OCI-LY1 (cell line): ENCODE data around the gene ACSS1.

Source experiments
- H2AFZ ChIP-seq: fragments of 200-600 bp; sonication (generic), shearing (Covaris generic); 2 replicates; pipeline ENCODE4 v1.6.0; 2014; ENCODE audit warnings: antibody characterized with exemption, mild to moderate bottlenecking, low read length
- H3F3A ChIP-seq: fragments of 200-600 bp; sonication (generic), shearing (Covaris generic); 2 replicates; pipeline ENCODE4 v1.6.0; 2014; ENCODE audit warnings: mild to moderate bottlenecking, antibody characterized with exemption, low read length, moderate library complexity; ENCODE audit not compliant: insufficient read depth
- H3K27ac ChIP-seq: fragments of 200-600 bp; sonication (generic); 2 replicates; pipeline ENCODE4 v1.5.1; 2014; ENCODE audit warnings: low read length, mixed run types, mild to moderate bottlenecking, low read depth; ENCODE audit not compliant: poor library complexity, severe bottlenecking
- H3K27me3 ChIP-seq: fragments of 200-600 bp; sonication (generic); 2 replicates; pipeline ENCODE4 v1.6.0; 2014; ENCODE audit warnings: antibody characterized with exemption, mild to moderate bottlenecking, low read length, moderate library complexity; ENCODE audit not compliant: insufficient read depth
- H3K36me3 ChIP-seq: fragments of 200-600 bp; sonication (generic); 2 replicates; pipeline ENCODE4 v1.6.1; 2014; ENCODE audit warnings: mild to moderate bottlenecking, antibody characterized with exemption, low read length, moderate library complexity, mixed read lengths; ENCODE audit not compliant: insufficient read depth
- H3K4me1 ChIP-seq: fragments of 200-600 bp; sonication (generic); 2 replicates; pipeline ENCODE4 v1.5.1; 2014; ENCODE audit warnings: mild to moderate bottlenecking, low read length, moderate library complexity; ENCODE audit not compliant: insufficient read depth, severe bottlenecking
- H3K4me2 ChIP-seq: fragments of 200-600 bp; sonication (generic), shearing (Covaris generic); 2 replicates; pipeline ENCODE4 v1.6.1; 2014; ENCODE audit warnings: low read length
- H3K4me3 ChIP-seq: fragments of 200-600 bp; sonication (generic); 2 replicates; pipeline ENCODE4 v1.5.1; 2014; ENCODE audit warnings: low read length, low read depth, mild to moderate bottlenecking, mixed read lengths; ENCODE audit not compliant: poor library complexity, severe bottlenecking
- H3K79me2 ChIP-seq: fragments of 200-600 bp; shearing (Covaris generic); 2 replicates; pipeline ENCODE4 v1.6.1; 2016; ENCODE audit warnings: mixed run types, low read length, mixed read lengths; ENCODE audit not compliant: insufficient read depth
- H3K9ac ChIP-seq: fragments of 200-600 bp; sonication (generic), shearing (Covaris generic); 2 replicates; pipeline ENCODE4 v1.6.1; 2014; ENCODE audit warnings: mild to moderate bottlenecking, low read length, mixed read lengths
- H3K9me2 ChIP-seq: fragments of 200-600 bp; sonication (generic), shearing (Covaris generic); 2 replicates; pipeline ENCODE4 v1.6.1; 2014; ENCODE audit warnings: low read depth, mild to moderate bottlenecking, low read length, mixed read lengths
- H3K9me3 ChIP-seq: fragments of 200-600 bp; shearing (Covaris generic); 2 replicates; pipeline ENCODE4 v1.6.1; 2014; ENCODE audit warnings: low read length, mixed read lengths
- H4K20me1 ChIP-seq: fragments of 200-600 bp; sonication (generic), shearing (Covaris generic); 2 replicates; pipeline ENCODE4 v1.6.0; 2016; ENCODE audit warnings: mild to moderate bottlenecking, low read length; ENCODE audit not compliant: insufficient read depth
- CTCF ChIP-seq: fragments of 200-600 bp; sonication (generic), shearing (Covaris generic); IDR thresholded peaks from 2 replicates; pipeline ENCODE4 v1.5.1; 2017; ENCODE audit warnings: mild to moderate bottlenecking, antibody characterized with exemption, low read length, moderate library complexity, mixed read lengths
- EZH2 ChIP-seq: fragments of 200-600 bp; sonication (generic), shearing (Covaris generic); IDR thresholded peaks from 2 replicates; pipeline ENCODE4 v1.8.0; 2017; ENCODE audit warnings: borderline replicate concordance, mixed run types, mild to moderate bottlenecking, antibody characterized with exemption, low read length, moderate library complexity, mixed read lengths

The ACSS1 gene

GRCh38 chr20:25017257-25017803 lies 40.6 kb downstream of the ACSS1 start:
- Histone ChIP-seq H2AFZ (no peak overlapping the region), H3K27me3 (peaks cover 3% of the 10 kb centered on the region; the same call in 1 of the 2 replicates), H4K20me1 (no peaks in the 10 kb centered on the region), H3F3A (no peaks in the 10 kb centered on the region), H3K9me3 (no peaks in the 10 kb centered on the region), H3K27ac (no peak overlapping the region), H3K36me3 (no peaks in the 10 kb centered on the region), H3K4me2 (no peak overlapping the region), H3K4me1 (no peaks in the 10 kb centered on the region), H3K4me3 (no peak overlapping the region), H3K9ac (no peak overlapping the region), H3K9me2 (no peaks in the 10 kb centered on the region), H3K79me2 (no peaks in the 10 kb centered on the region)
- TF ChIP-seq CTCF (no peak), EZH2 (no peak)

- H3K4me1 ChIP-seq = no peaks in the 10 kb centered on the region
Observed at GRCh38 chr20:25016471-25016870, 41.5 kb downstream of the ACSS1 start.

DNA sequence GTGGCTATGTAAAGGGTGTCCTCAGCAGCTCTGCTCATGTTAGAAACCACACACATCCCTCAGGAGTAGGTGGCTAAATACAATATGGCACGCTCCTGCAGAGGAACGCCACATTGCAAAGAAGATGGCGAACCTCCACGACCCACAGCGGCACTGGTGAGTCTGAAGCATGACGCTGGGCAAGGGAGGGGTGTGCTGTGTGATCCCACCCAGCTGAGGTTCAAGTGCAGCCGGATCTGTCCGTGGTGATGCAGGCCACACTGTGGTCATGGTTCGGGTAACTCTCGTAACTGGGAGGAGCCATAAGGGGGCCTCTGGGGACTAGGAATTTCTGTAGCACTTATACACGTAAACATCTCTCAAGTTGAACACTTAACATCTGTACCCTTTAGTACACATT lies 42.0 kb downstream of the ACSS1 start:
- no peaks in the 10 kb centered on the region for H4K20me1 ChIP-seq
- H3K79me2 ChIP-seq = no peaks in the 10 kb centered on the region
- H3K4me3 ChIP-seq = no peak overlapping the region
- no peak overlapping the region for H2AFZ ChIP-seq
- H3F3A ChIP-seq = no peaks in the 10 kb centered on the region
- H3K36me3 ChIP-seq = no peaks in the 10 kb centered on the region
- H3K9me2 ChIP-seq = no peaks in the 10 kb centered on the region
- no peaks in the 10 kb centered on the region for H3K9me3 ChIP-seq
- H3K9ac ChIP-seq = no peak overlapping the region
- H3K4me1 ChIP-seq = no peaks in the 10 kb centered on the region
- TF ChIP-seq EZH2 (no peak), CTCF (no peak)
- no peak overlapping the region for H3K4me2 ChIP-seq
- no peak overlapping the region for H3K27ac ChIP-seq
- H3K27me3 ChIP-seq = peaks cover 3% of the 10 kb centered on the region; the same call in 1 of the 2 replicates

More at GRCh38 chr20:25016471-25016870, 41.5 kb downstream of the ACSS1 start:
- no peak overlapping the region for H3K4me3 ChIP-seq
- no peaks in the 10 kb centered on the region for H4K20me1 ChIP-seq
- H3F3A ChIP-seq = no peaks in the 10 kb centered on the region
- H3K9me3 ChIP-seq = no peaks in the 10 kb centered on the region
- no peaks in the 10 kb centered on the region for H3K36me3 ChIP-seq
- peaks cover 3% of the 10 kb centered on the region; the same call in 1 of the 2 replicates for H3K27me3 ChIP-seq
- no peak overlapping the region for H2AFZ ChIP-seq
- no peak overlapping the region for H3K4me2 ChIP-seq
- no peaks in the 10 kb centered on the region for H3K79me2 ChIP-seq
- H3K9ac ChIP-seq = no peak overlapping the region
- TF ChIP-seq EZH2 = no peak
- TF ChIP-seq CTCF = no peak
- no peaks in the 10 kb centered on the region for H3K9me2 ChIP-seq
- H3K27ac ChIP-seq = no peak overlapping the region
